Natural killer cell (primary cell): Measurements from ENCODE around the gene P2RX6. TPM values are rescaled to one million over a fixed set of nuclear protein-coding genes. Genes with fewer than 3 reads are reported as not detected.
"Not testable (repeated sequence)": the region's sequence is repeated elsewhere in the genome, so short reads cannot be mapped to it uniquely, and the experiment has no call there.

Source experiments
- ATAC-seq, 3 donors: fragments of 150-1000 bp in 2 of 3; fragments of 200-7000 bp in 1 of 3; cut with Tn5 transposase; 1 replicate in 1 of 3; 2 replicates in 2 of 3; pipeline ENCODE4 v1.10.0; 2021; ENCODE audit warnings: mild to moderate bottlenecking in 2 of 3, moderate library complexity in 2 of 3
- DNase-seq, 2 donors: peaks; one replicate each; pipeline versions ENCODE4 v3.0.0 to v3.0.0-alpha.2; 2013 to 2021; ENCODE audit warnings: mixed read lengths in 1 of 2
- H3K27ac ChIP-seq: one replicate; pipeline ENCODE4 v1.5.1; 2013; ENCODE audit warnings: mild to moderate bottlenecking, low read length
- H3K27me3 ChIP-seq: one replicate; pipeline ENCODE4 v1.6.1; 2013; ENCODE audit warnings: low read length; ENCODE audit not compliant: control insufficient read depth, insufficient read depth
- H3K36me3 ChIP-seq: one replicate; pipeline ENCODE4 v1.6.1; 2013; ENCODE audit warnings: low read length; ENCODE audit not compliant: control insufficient read depth, insufficient read depth
- H3K4me1 ChIP-seq: one replicate; pipeline ENCODE4 v1.6.1; 2013; ENCODE audit warnings: low read length; ENCODE audit not compliant: control insufficient read depth, insufficient read depth
- H3K4me3 ChIP-seq: one replicate; pipeline ENCODE4 v1.5.1; 2013; ENCODE audit warnings: low read length
- H3K9me3 ChIP-seq: one replicate; pipeline ENCODE4 v1.6.1; 2013; ENCODE audit warnings: low read length; ENCODE audit not compliant: control insufficient read depth, insufficient read depth
- H3K27ac Mint-ChIP-seq, 2 donors: one replicate each; pipeline ENCODE4 v1.8.0; 2022; ENCODE audit warnings: mild to moderate bottlenecking in 2 of 2, mixed read lengths in 2 of 2, moderate library complexity in 1 of 2
- H3K27me3 Mint-ChIP-seq, 2 donors: one replicate each; pipeline ENCODE4 v1.8.0; 2022; ENCODE audit warnings: low read depth in 2 of 2, mixed read lengths in 2 of 2
- H3K36me3 Mint-ChIP-seq: one replicate; pipeline ENCODE4 v1.8.0; 2022; ENCODE audit warnings: mixed read lengths
- H3K4me1 Mint-ChIP-seq, 2 donors: one replicate each; pipeline ENCODE4 v1.8.0; 2022; ENCODE audit warnings: mixed read lengths in 2 of 2
- H3K4me3 Mint-ChIP-seq: one replicate; pipeline ENCODE4 v1.8.0; 2022; ENCODE audit warnings: mild to moderate bottlenecking, moderate library complexity, mixed read lengths
- H3K9me3 Mint-ChIP-seq, 2 donors: one replicate each; pipeline ENCODE4 v1.8.0; 2022; ENCODE audit warnings: mixed read lengths in 2 of 2
- WGBS: methylation state at CpG from one replicate; pipeline ENCODE4 v1.1.7; 2013; ENCODE audit warnings: missing lambda C conversion rate; ENCODE audit not compliant: insufficient coverage; 5-methylcytosine and 5-hydroxymethylcytosine counted together
- intact Hi-C: fragments of 100-400 bp; cut with micrococcal nuclease; formaldehyde crosslinking; loops from one replicate; pipeline ENCODE4 v1.14.2; 2022
- total RNA-seq, 4 donors: library from RNA; stranded (reverse); fragments of 120-200 nt in 1 of 4; gene quantifications; one replicate each; pipeline versions ENCODE4 v1.2.3 to v1.2.4, GENCODE V29; 2013 to 2022
- TF ChIP-seq, protein P1 (sequence below): fragments of 200-600 bp; IDR thresholded peaks from one replicate; pipeline ENCODE4 v1.8.0; 2022; ENCODE audit warnings: antibody characterized with exemption

P2RX6 gene
- total RNA-seq, 3 donors from 2014 or later (not counting 1 experiment from before 2014, with no cell fraction given) = 0.14 to 0.93 (median 0.18) TPM

- Histone ChIP-seq H3K27me3 (no peaks in the 10 kb centered on the region), H3K4me3 (no peak overlapping the region), H3K9me3 (no peaks in the 10 kb centered on the region), H3K36me3 (no peaks in the 10 kb centered on the region), H3K27ac (no peak overlapping the region), H3K4me1 (no peaks in the 10 kb centered on the region)
- ATAC-seq (no peak), DNase-seq (no peak)
- H3K27ac Mint-ChIP-seq = no peak overlapping the region
- TF ChIP-seq, protein P1, sequence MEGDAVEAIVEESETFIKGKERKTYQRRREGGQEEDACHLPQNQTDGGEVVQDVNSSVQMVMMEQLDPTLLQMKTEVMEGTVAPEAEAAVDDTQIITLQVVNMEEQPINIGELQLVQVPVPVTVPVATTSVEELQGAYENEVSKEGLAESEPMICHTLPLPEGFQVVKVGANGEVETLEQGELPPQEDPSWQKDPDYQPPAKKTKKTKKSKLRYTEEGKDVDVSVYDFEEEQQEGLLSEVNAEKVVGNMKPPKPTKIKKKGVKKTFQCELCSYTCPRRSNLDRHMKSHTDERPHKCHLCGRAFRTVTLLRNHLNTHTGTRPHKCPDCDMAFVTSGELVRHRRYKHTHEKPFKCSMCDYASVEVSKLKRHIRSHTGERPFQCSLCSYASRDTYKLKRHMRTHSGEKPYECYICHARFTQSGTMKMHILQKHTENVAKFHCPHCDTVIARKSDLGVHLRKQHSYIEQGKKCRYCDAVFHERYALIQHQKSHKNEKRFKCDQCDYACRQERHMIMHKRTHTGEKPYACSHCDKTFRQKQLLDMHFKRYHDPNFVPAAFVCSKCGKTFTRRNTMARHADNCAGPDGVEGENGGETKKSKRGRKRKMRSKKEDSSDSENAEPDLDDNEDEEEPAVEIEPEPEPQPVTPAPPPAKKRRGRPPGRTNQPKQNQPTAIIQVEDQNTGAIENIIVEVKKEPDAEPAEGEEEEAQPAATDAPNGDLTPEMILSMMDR = no peak
- H3K36me3 Mint-ChIP-seq = no peaks in the 10 kb centered on the region
- H3K9me3 Mint-ChIP-seq = no peaks in the 10 kb centered on the region
- WGBS = 88% methylated on average over 17 of the region's 17 CpGs
- no peak overlapping the region for H3K4me3 Mint-ChIP-seq
- no peaks in the 10 kb centered on the region for H3K4me1 Mint-ChIP-seq
- peaks cover 0 to 2% of the 10 kb centered on the region in 2 donors for H3K27me3 Mint-ChIP-seq
- intact Hi-C loops = no loop called here
Measured at GRCh38 chr22:21070690-21071615, 56.0 kb downstream of the P2RX6 start.

- H3K27me3 ChIP-seq, H3K9me3 ChIP-seq, H3K4me1 Mint-ChIP-seq, H3K9me3 Mint-ChIP-seq, H3K36me3 Mint-ChIP-seq, H3K4me3 Mint-ChIP-seq, H3K4me3 ChIP-seq, DNase-seq, H3K36me3 ChIP-seq, ATAC-seq, H3K4me1 ChIP-seq, H3K27ac Mint-ChIP-seq, H3K27me3 Mint-ChIP-seq, H3K27ac ChIP-seq, intact Hi-C loops: not testable (repeated sequence)
- WGBS = 90% methylated on average over 7 of the region's 8 CpGs
Measured at GRCh38 chr22:21071796-21072195, 56.8 kb downstream of the P2RX6 start.

GRCh38 chr22:21073023-21073422, 58.1 kb downstream of the P2RX6 start:
- WGBS = 91% methylated on average over 3 of the region's 3 CpGs
- Histone ChIP-seq H3K27ac (no peak overlapping the region), H3K9me3 (no peaks in the 10 kb centered on the region), H3K4me3 (no peak overlapping the region), H3K27me3 (no peaks in the 10 kb centered on the region), H3K36me3 (no peaks in the 10 kb centered on the region), H3K4me1 (no peaks in the 10 kb centered on the region)
- peaks cover 0 to 2% of the 10 kb centered on the region in 2 donors for H3K27me3 Mint-ChIP-seq
- no peaks in the 10 kb centered on the region for H3K9me3 Mint-ChIP-seq
- TF ChIP-seq, protein P1 = no peak
- no peaks in the 10 kb centered on the region for H3K36me3 Mint-ChIP-seq
- H3K4me1 Mint-ChIP-seq = no peaks in the 10 kb centered on the region
- ATAC-seq (no peak), DNase-seq (no peak)
- H3K27ac Mint-ChIP-seq = no peak overlapping the region
- H3K4me3 Mint-ChIP-seq = no peak overlapping the region
- intact Hi-C loops = no loop called here

DNA sequence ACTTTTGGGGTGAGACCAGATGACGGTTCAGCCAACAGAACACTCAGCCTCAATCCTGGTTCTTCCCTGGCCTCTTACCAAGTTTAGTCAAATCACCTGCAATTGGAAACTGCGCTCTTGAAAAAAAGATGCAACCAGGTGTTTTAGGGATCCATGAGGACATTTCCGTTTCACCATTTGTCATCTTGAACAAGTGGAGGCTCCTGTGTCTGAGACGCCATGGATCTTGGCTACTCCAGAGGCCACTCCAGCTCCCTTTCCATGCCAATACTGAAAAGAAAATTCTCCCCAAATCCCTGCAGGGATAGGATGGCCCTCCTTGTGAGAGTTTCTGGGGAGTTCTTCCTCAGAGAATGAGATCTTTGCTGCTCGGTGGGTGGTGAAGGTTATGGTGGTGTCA, 58.5 kb downstream of the P2RX6 start:
- H3K36me3 ChIP-seq = no peaks in the 10 kb centered on the region
- no peaks in the 10 kb centered on the region for H3K9me3 ChIP-seq
- no peaks in the 10 kb centered on the region for H3K9me3 Mint-ChIP-seq
- ATAC-seq (no peak), DNase-seq (no peak)
- intact Hi-C loops = no loop called here
- no peaks in the 10 kb centered on the region for H3K36me3 Mint-ChIP-seq
- no peaks in the 10 kb centered on the region for H3K4me1 ChIP-seq
- no peak overlapping the region for H3K4me3 ChIP-seq
- no peak overlapping the region for H3K27ac ChIP-seq
- H3K27ac Mint-ChIP-seq = no peak overlapping the region
- H3K27me3 Mint-ChIP-seq = no peaks in the 10 kb centered on the region
- no peaks in the 10 kb centered on the region for H3K4me1 Mint-ChIP-seq
- H3K27me3 ChIP-seq = no peaks in the 10 kb centered on the region
- no peak overlapping the region for H3K4me3 Mint-ChIP-seq
- TF ChIP-seq, protein P1 = no peak
- WGBS = 93% methylated on average over 5 of the region's 5 CpGs
